ENCODE results near the gene GPR176.

The GPR176 gene

DNA sequence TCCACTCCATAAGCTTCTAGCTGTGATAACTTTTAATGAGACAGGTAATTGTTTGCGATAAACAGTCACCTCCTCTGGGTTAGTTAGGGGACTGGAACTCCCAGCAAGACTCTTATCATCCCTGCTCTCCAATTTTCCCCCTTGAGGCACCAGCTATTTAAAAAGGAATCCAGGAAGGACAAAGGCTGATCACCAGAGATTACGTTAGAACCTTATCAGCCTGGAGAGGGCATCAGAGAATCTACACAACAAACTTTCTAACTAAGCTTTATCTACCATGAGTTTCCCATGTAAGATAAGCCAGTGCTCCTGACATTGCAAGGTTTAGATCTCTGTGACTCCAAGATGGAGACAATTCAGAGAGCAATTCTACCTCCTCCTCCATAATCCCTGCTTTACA is 31.3 kb downstream of the GPR176 start:
- FAIRE-seq = no peak

DNA sequence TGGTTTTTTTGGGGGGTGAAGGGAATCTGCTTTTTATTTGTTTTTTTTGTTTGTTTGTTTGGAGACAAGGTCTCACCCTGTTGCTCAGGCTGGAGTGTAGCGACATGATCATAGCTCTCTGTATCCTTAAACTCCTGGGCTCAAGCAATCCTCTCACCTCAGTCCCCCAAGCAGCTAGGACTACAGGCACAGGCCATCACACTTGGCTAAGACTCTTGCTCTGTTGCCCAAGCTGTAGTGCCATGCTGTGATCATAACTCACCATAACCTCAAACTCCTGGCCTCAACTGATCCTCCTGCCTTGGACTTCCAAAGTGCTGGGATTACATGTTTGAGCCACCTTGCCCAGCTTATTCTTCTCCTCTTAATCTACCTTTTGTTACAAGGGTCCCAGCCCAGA is 31.8 kb downstream of the GPR176 start:
- FAIRE-seq = no peak

DNA sequence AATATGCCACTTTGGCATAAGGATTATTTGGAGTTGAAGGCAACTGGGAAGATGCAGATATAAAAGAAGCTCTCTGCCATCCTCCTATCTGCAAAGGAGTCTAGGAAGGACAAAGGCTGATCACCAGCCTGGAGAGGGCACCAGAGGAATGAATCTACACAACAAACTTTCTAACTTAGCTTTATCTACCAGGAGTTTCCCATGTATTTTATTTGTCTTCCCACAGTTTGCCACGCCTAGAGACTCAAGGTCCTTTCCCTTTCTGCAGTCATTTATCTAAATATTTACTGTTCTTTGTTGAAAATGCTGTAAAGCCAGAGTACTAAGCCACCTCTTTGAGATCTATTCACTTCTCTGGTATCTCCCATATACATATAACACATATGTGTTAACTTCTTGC is 32.2 kb downstream of the GPR176 start:
- FAIRE-seq = no peak

DNA sequence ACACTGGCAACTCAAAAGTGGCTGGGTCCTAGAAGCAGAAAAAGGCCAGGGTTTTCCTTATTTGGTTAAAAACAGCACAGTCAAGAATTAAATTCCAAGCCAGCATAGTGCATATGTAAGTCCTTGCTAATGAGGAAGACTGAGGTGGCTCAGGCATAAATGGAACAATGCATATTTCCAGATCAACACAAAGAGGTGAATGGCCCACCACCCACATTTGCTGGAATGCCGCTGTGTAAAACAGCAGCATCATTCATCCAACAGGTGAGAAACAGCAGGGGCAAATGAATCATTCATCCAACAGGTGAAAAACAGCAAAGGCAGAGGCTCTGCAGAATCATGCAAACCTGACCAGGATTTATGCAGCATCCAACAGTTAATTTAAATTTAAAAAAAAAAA is 32.9 kb downstream of the GPR176 start:
- no peak for FAIRE-seq

DNA sequence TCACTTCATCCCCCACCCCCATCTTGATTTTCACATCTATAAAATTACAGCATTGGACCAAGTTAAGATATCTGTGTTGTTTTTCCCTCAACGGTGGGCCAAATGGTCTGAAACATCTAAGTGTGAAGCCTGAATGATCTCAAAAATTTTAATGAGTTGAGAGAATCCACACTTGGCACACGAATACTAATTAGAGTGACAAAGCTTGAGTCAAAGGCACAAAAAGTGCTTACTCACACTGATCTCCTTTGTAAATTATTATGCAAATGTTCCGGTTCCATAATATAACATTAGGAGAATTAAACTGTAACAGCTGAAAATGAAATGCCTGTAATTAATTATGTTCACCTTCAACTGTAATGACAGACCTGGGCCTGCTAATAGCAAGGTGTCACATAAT is 33.6 kb downstream of the GPR176 start:
- FAIRE-seq = no peak

DNA sequence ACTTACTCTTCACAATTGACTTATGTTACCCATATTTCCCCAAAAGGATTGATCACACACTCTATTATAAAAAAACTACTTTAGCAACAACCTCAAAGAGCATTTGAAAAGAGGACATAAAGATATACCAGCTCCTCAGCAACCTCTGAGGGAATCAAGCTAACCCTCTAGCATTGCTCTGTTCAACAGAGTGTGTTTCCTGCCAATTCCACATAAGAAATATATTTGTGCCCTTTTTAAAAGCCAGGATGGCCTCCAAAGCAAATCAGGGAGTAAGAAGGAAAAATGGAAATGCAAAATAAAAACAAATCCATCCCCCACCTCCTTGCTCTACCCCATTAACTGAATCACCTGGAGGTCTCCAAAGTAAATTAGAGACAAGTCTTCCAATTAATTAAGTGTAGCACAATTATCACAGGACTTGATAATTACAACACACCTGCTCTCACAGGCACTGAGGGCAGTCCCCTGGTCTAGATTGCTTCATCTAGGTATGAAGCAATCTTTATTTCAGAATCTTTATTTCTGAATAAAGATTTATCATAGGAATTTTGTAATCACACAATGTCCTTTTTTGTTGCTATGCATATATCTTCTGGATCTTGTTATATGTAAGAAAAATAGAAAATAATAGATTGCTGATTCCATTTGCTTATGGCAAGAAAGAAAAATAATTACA is 34.8 kb downstream of the GPR176 start:
- FAIRE-seq = no peak

DNA sequence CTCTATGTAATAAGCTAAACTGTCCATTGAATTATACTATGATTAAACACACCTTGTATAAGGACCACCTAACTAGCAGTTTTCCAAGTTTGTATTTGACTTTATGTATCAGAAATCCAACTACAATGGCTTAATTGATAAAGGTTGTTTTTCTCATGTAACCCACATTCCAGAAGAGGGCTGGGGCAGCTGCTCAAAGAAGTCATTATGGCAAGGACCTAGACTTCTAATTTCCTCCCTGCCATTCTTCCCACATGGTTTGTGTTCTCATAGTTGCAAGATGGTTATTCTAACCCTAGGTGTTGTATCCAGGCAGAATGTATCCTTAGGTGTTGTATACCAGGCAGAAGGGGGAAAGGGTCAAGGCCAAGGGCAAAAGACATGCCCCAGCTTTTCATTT is 35.7 kb downstream of the GPR176 start:
- FAIRE-seq = no peak

DNA sequence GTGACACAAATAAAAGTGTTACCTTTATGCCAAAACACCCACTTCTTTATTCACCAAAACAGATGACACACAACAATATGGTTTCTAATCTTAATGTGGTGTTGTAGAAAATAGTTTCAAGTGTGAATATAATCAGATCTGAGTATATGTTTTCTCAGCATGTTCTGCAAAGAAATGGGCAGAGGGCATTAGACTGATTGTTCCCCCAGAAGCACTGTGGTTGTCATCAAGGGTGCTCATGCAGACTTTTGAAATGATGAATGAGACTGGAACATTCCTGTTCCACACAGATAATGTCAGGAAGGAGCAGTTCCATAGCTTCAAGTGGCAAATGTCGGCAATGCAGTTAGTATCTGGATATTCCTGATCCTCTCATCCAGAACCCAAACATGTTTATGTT is 37.5 kb downstream of the GPR176 start:
- no peak for FAIRE-seq

DNA sequence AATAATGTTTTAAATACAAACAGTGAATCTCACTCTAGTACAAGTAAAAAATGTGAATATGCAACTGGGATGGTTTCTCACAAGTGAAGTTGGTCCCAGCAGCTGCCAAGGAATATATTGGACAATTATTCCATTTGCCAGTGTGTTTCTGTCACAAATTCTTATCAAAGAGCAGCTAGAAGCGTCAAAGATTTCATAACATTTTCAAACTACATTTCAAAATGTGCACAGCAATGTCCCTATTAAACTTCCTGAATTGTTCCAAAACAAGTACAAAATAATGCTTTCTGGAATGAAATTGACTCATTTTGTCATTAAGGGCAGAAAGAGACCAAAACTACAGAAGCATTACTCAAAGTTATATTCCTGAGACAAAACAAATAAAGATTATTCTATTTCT is 38.3 kb downstream of the GPR176 start:
- FAIRE-seq = no peak

DNA sequence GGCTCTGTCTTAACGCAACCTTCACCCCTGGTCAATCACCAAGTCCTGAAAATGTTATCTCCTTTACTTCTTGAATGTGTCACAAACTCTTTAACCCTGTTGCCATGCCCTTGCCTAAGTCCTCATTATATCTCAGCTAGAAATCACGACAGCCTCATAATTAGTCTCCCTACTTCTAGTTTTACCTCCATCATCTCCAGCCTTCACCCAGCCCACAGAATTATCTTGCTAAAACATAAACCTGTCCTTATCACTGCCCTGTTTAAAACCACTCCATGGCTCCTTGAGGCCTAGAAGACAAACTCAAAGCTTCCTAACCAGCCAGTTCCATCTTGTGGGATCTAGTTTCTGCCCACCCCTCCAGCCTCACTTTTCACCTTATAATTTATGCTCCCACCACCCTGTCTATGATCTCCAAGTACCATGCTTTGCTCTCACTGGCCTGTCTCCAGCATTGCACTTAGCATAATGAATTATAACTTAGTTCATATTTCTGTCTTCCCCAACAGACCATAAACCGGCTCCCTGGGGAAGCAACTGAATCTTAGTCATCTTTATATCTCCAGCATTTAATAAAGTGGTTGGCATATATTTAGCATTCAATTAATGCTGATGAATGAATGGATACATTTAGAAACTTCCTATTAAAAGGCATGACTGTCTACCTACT is 39.2 kb downstream of the GPR176 start:
- no peak for FAIRE-seq

DNA sequence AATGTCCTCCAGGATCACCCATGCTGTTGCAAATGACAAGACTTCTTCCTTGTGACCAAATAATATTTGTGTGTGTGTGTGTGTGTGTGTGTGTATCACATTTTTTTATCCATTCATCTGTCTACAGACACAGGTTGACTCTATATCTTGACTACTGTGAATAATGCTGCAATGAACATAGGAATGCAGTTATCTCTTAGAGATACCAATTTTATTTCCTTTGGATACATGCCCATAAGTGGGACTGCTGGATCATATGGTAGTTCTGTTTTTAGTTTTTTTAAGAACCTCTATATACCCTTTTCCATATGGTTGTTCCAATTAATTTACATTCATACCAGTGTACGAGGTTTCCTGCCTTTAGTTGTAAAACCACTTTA is 41.7 kb downstream of the GPR176 start:
- FAIRE-seq = no peak

DNA sequence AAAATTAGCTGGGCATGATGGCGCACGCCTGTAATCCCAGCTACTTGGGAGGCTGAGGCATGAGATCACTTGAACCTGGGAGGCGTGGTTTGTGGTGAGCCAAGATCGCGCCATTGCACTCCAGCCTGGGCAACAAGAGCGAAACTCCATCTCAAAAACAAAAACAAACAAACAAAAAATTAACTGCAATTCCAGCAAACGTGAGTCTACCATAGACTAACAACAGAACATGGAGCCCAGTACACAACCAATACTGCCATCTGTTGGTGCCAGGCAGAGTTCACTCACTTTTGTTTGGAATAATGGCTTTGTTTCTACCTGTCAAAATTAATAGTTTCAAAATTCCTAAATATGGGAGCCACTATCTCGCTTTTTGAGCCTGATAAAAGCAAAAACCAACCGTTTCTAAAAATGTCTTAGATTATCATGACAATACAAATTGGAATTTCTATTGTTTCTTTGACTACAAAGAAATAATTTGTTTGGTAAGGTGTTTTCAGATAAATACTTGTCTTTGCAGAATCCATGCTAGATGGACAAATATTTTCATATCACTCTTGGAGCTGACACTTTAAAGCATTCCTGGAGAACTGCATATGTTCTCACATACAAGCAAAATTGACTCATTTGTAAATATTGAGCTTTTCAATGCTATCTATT is 45.0 kb downstream of the GPR176 start:
- FAIRE-seq = no peak

DNA sequence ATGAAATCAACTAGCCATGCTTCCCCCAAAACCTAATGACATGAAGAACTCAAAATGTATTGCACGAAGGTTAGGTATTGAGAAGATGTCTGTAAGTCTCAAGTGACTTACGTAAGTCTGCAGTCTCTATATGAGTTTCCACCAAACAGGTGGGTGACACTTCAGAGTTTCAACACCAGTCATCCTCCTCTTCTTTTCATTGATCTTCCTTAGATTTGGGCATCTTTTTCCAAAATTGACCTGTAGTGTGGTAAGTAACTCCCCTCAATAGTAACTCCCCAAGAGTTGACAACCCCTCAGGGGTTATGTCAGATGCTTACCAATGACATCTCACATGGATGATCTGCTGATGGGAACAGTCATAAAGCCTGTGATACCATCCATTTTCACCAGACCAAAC is 46.1 kb downstream of the GPR176 start:
- no peak for FAIRE-seq

DNA sequence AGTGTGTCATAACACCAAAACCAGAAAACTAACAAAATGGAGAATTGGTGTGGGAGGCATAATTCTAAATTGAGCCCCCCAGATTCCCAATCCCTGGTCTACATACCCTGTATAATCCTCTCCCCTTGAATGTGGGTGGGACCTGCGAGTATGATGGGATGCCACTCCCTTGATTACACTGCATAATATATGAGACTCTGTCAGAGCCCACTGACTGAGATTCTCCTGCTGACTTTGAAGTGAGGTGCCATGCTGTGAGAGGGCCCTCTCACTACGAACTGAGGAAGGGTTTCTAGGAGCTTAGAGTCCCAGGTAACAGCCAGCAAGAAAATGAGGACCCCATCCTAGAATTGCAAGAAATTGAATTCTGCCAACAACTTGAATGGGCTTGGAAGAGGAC is 49.5 kb downstream of the GPR176 start:
- FAIRE-seq = no peak

DNA sequence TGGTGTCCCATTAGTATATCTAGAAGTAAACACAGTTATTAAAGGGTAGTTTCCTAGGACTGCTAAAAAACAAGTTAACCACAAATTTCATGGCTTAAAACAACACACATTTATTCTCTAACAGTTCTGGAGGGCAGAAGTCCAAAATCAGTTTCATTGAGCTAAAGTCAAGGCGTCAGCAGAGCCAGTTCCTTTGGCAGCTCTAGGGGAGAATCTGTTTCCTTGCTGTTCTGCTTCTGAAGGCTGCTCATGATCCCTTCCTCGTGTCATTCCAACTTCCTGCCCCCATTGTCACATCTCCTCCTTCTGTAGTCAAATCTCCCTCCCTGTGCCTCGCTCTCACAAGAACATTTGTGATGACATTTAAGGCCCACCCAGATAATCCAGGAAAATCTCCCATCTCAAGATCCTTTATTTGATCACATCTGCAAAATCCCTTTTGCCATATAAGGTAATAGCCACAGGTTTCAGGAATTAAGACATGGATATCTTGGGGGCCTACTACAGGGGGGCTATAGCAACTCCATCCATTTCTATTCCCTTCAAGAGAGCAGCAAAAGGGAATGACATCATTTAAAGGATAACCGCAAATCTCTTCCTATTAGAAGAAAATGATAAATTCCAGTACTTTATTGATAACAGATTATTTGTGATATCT is 50.1 kb downstream of the GPR176 start:
- FAIRE-seq = no peak

DNA sequence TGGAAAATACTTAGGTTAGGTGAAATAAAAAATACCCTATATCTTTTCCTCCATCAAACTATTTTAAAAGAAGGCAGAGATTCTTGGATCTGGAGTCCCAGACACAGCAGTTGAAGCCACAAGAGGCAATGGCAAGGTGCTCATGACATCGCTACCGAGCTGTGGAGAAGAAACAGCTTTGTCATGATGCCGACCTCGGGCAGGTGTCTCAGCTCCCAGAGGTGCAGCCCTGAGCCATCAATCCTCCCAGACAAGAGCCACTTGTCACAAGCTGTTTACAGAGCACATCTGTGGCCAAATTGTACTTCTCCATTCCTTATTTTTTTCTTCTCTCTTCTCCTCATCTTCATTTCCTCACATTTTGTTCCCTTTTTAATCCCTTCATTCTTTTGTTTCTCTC is 50.8 kb downstream of the GPR176 start:
- FAIRE-seq = no peak

DNA sequence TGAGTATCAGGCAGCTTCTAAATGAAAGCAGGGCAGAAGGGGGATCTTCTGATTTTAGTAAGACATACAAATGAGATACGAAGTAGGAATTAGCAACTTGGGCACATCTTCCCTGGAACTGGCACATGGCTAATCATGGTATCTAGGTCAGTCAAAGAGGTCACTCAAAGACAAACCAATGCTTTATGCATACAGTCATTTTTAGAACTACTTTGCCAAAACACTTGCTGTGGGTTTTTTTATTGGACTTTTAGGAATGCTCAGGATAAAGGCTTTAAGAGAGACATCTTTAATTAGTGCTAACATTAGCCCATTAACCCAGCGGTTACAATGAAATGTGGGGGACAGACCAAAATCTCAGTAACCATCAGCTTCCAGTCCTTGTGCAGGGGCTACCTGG is 51.7 kb downstream of the GPR176 start:
- FAIRE-seq = no peak

DNA sequence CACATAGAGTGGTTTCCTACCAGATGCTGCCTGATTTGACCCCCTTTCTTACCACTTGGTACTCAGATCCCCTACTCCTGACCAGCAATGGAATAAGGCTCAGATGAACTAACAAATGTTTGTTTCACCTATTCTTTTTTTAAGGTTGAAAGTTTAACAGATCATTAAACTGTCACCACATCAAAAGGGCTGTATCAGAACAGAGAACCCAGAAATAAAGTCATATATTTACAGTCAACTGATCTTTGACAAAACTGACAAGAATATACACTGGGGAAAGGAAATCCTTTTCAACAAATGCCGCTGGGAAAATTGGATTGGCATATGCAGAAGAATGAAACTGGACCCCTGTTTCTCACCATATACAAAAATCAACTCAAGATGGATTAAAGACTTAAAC is 56.0 kb downstream of the GPR176 start:
- FAIRE-seq = no peak

DNA sequence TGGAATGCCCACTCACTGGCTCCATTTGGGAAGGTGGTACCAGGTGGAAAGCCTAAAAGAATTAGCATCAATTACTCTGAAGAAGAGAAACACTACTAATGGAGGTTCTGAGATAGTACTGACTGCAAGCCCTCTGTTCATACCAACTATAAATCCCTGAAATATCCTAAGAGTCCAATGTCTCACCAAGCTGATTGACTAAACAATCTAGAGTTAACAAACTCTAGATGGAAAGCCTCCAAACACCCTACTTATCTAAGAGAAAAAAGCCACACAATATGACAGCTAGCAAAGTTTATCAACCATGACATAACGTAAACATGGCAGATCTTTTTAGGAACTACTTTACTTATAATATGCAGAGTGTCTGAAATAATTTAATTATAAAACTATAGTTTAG is 59.2 kb downstream of the GPR176 start:
- no peak for FAIRE-seq

DNA sequence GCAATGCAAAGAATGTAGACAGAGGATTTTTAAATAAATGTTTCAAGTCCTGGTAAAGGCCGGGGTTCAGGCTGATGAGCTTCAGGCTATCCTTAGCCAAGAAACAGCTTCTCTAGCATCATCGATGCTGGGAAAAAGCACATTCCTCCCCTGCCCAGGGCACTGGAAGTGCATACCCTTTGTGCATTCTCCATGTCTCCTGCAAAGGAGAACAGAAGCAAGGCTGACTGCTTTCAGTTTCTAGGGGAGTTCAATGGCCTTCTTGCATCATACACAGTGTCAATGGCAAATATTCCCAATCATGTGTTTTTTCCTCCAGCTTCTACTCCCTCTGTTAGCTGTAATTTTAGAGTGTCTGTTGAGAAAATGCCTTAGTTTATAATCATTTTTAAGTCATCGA is 59.9 kb downstream of the GPR176 start:
- no peak for FAIRE-seq

DNA sequence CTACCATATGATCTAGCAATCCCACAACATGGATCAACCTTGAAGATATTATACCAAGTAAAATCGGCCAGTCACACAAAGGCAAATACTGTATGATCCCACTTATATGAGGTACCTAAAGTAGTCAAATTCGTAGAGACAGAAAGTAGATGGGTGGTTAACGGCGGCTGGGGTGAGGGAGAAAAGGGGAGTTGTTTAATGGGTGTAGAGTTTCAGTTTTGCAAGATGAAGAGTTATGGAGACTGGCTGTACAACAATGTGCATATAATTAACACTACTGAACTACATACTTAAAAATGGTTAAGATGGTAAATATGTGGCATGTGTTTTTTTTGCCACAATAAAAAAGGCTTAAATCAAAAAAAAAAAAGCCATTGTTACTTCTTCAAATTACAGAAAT is 60.4 kb downstream of the GPR176 start:
- FAIRE-seq = no peak

DNA sequence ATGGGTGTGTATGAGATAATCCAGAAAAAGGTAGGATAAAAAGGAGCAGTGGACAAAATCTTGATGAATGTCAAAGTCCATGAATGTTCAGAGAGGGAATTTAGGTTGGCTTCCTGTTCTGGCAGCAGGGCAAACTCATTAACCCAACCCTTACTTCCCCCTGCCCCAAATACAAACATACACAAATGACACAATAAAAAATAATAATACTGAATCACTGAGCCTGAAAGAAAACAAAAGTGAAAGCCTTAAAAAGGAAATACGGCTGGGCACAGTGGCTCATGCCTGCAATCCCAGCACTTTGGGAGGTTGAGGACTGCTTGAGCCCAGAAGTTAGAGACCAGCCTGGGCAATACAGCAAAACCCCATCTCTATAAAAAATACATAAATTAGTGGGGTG is 62.9 kb downstream of the GPR176 start:
- no peak for FAIRE-seq

DNA sequence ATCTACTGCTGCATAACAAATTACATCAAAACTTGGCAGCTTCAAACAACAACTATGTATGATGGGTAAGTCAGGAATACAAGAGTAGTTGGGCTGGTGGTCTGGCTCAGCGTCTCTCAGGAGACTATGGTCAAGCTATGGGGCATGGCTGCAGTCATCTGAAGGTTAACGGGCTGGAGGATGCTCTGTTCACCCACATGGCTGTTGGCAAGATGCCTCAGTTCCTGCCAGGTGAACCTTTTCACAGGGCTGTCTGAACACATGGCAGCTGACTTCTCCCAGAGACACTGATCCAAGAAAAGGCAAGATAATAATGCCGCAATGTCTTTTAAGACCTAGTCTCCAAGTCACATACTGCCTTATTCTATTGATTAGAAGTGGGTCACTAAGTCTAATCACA is 63.7 kb downstream of the GPR176 start:
- no peak for FAIRE-seq

DNA sequence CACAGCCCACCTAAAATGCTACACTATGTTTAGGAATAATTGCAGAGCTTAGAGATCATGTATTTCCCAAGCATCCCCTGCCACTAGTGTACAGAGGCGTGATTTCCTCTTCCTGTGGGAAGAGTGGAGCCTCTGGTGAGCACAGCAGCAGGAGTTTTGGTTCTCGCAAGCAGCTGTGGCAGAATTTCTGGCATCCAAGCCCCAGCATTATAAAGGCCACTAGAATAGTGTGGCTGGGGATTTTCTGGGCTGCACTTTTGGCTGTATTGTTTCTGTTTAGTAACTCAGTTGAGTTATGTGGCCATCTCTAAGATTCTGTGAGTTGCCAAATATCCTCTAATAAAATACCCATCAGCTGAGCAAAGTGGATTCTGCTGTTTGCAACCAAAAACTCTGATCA is 64.7 kb downstream of the GPR176 start:
- FAIRE-seq = no peak

Measured in colon (tissue), 2 donors.